Endothelial cell of umbilical vein (primary cell): ENCODE data around the gene SPSB1. TPM values are rescaled to one million over a fixed set of nuclear protein-coding genes. Genes with fewer than 3 reads are reported as not detected.

Experiments
- BruUV-seq: library from RNA; stranded (reverse); fragments of 400-500 nt; replicated peaks from 2 replicates; lab custom pipeline; 2021; lab: Mats Ljungman, UMichigan
- CTCF ChIA-PET: fragments of 300-600, 350-600 bp; sonication (Branson Sonifier 250); formaldehyde crosslinking; loops from one replicate; lab custom pipeline; 2021; ENCODE audit warnings: antibody characterized with exemption, inconsistent platforms; lab: Charles Lee
- POLR2A ChIA-PET: fragments of 300-600, 350-600 bp; sonication (Branson Sonifier 250); formaldehyde crosslinking; loops from one replicate; lab custom pipeline; 2021; ENCODE audit warnings: antibody characterized with exemption, inconsistent platforms; lab: Charles Lee
- DNase-seq: peaks from one replicate; pipeline ENCODE4 v3.0.0-alpha.2; 2011; ENCODE audit warnings: low read depth, low spot score
- FAIRE-seq: peaks from 2 replicates; lab custom pipeline; 2011; peaks lifted over from hg19 to GRCh38; lab: Jason Lieb, UNC
- H2AFZ ChIP-seq: 2 replicates; pipeline ENCODE4 v1.6.0; 2012; ENCODE audit warnings: low read depth, low read length, control low read depth, inconsistent platforms
- H3K27ac ChIP-seq: 2 replicates; pipeline ENCODE4 v1.5.1; 2011; ENCODE audit warnings: low read depth, mild to moderate bottlenecking, control low read depth, low read length, moderate library complexity; ENCODE audit not compliant: insufficient read depth
- H3K27me3 ChIP-seq, 2 experiments: 2 replicates each; pipeline versions ENCODE4 v1.6.0 to v1.6.1; 2011; ENCODE audit warnings: low read length in 2 of 2, mixed read lengths in 1 of 2; ENCODE audit not compliant: control insufficient read depth in 2 of 2, insufficient read depth in 2 of 2
- H3K36me3 ChIP-seq, 2 experiments: 2 replicates in 1 of 2; 3 replicates in 1 of 2; pipeline ENCODE4 v1.5.1; 2011; ENCODE audit warnings: low read length in 2 of 2, mild to moderate bottlenecking in 1 of 2, moderate library complexity in 1 of 2; ENCODE audit not compliant: control insufficient read depth in 2 of 2, insufficient read depth in 2 of 2; ENCODE audit errors: extremely low read depth in 1 of 2
- H3K4me1 ChIP-seq: 3 replicates; pipeline ENCODE4 v1.5.1; 2011; ENCODE audit warnings: mild to moderate bottlenecking, low read length; ENCODE audit not compliant: control insufficient read depth, insufficient read depth; ENCODE audit errors: extremely low read depth
- H3K4me2 ChIP-seq: 2 replicates; pipeline ENCODE4 v1.6.1; 2011; ENCODE audit warnings: low read length, control low read depth, mixed read lengths; ENCODE audit not compliant: insufficient read depth
- H3K4me3 ChIP-seq, 3 experiments: fragments of 200-600 bp in 1 of 3; sonication (generic), shearing (Covaris generic) in 1 of 3; replicated peaks in 1 of 3; 2 replicates each; pipeline ENCODE4 v1.5.1; 2011 to 2016; ENCODE audit warnings: control low read depth in 3 of 3, low read length in 3 of 3, mild to moderate bottlenecking in 2 of 3, inconsistent platforms in 1 of 3, low read depth in 1 of 3, moderate library complexity in 1 of 3; ENCODE audit not compliant: insufficient read depth in 1 of 3
- H3K79me2 ChIP-seq: 2 replicates; pipeline ENCODE4 v1.6.0; 2012; ENCODE audit warnings: low read length, inconsistent platforms; ENCODE audit not compliant: control insufficient read depth, insufficient read depth
- H3K9ac ChIP-seq: replicated peaks from 2 replicates; pipeline ENCODE3; 2011; ENCODE audit warnings: low read length, control low read depth; ENCODE audit not compliant: insufficient read depth; ENCODE audit errors: extremely low read depth
- H3K9me1 ChIP-seq: replicated peaks from 3 replicates; pipeline ENCODE4 v1.6.0; 2011; ENCODE audit warnings: mild to moderate bottlenecking, low read length; ENCODE audit not compliant: control insufficient read depth, insufficient read depth; ENCODE audit errors: extremely low read depth
- H3K9me3 ChIP-seq: replicated peaks from 2 replicates; pipeline ENCODE4 v1.5.1; 2012; ENCODE audit warnings: low read length, inconsistent platforms; ENCODE audit not compliant: control insufficient read depth, insufficient read depth
- H4K20me1 ChIP-seq: replicated peaks from 2 replicates; pipeline ENCODE3; 2011; ENCODE audit warnings: mild to moderate bottlenecking, low read length; ENCODE audit not compliant: control insufficient read depth, insufficient read depth; ENCODE audit errors: extremely low read depth
- EZH2 ChIP-seq: IDR thresholded peaks from 2 replicates; pipeline ENCODE4 v1.6.1; 2012; ENCODE audit warnings: borderline replicate concordance, low read depth, mild to moderate bottlenecking, moderate library complexity, low read length, inconsistent platforms; ENCODE audit not compliant: severe bottlenecking
- FOS ChIP-seq: IDR thresholded peaks from 2 replicates; pipeline ENCODE4 v1.6.1; 2011; ENCODE audit warnings: mild to moderate bottlenecking, low read length, moderate library complexity, borderline replicate concordance; ENCODE audit not compliant: insufficient read depth
- GATA2 ChIP-seq: IDR thresholded peaks from 2 replicates; pipeline ENCODE4 v1.7.0; 2011; ENCODE audit warnings: low read depth, mild to moderate bottlenecking, moderate library complexity, mixed read lengths, low read length; ENCODE audit not compliant: insufficient read length, insufficient read depth
- JUN ChIP-seq: IDR thresholded peaks from 2 replicates; pipeline ENCODE4 v1.6.1; 2011; ENCODE audit warnings: borderline replicate concordance, low read depth; ENCODE audit not compliant: insufficient read length, insufficient read depth
- MYC ChIP-seq: IDR thresholded peaks from one replicate; pipeline ENCODE4 v1.6.1; 2011; ENCODE audit warnings: mild to moderate bottlenecking, low read depth, low read length
- POLR2A ChIP-seq: IDR thresholded peaks from 2 replicates; pipeline ENCODE4 v1.6.1; 2012; ENCODE audit warnings: low read depth, mild to moderate bottlenecking, control low read depth, low read length
- POLR2AphosphoS5 ChIP-seq: IDR thresholded peaks from 2 replicates; pipeline ENCODE4 v1.6.1; 2012; ENCODE audit warnings: low read depth, mild to moderate bottlenecking, control low read depth, low read length, moderate library complexity; ENCODE audit not compliant: insufficient read depth
- dilution Hi-C: fragments of 300-500 bp; cut with MboI; formaldehyde crosslinking; loops from one replicate; pipeline ENCODE4 v1.15.0; 2019; ENCODE audit warnings: low sequenced_read_pairs; ENCODE audit not compliant: extremely low pct_ligation_motif_present
- intact Hi-C: fragments of 100-400 bp; cut with micrococcal nuclease; formaldehyde crosslinking; loops from one replicate; pipeline ENCODE4 v1.10.0; 2022
- polyA plus RNA-seq, 4 experiments: library from polyadenylated mRNA; depleted of rRNA in 3 of 4; stranded (reverse) in 3 of 4; unstranded in 1 of 4; fragments of >200 nt; gene quantifications; 2 replicates each; pipeline versions ENCODE4 v1.2.1 to v1.2.3, GENCODE V29; 2011 to 2012; ENCODE audit warnings: missing spikeins in 1 of 4
- total RNA-seq: library from RNA; stranded (reverse); gene quantifications from 2 replicates; pipeline ENCODE4 v1.2.3, GENCODE V29; 2021
- TF ChIP-seq, protein P1 (sequence below), 2 donors: IDR thresholded peaks; 1 replicate in 1 of 2; 2 replicates in 1 of 2; pipeline ENCODE4 v1.5.1; 2011; ENCODE audit warnings: low read length in 2 of 2, mild to moderate bottlenecking in 2 of 2, moderate library complexity in 2 of 2, control low read depth in 1 of 2, inconsistent platforms in 1 of 2, low read depth in 1 of 2; ENCODE audit not compliant: insufficient read depth in 1 of 2; ENCODE audit errors: extremely low read depth in 1 of 2
- TF ChIP-seq, protein P2 (sequence below): IDR thresholded peaks from 2 replicates; pipeline ENCODE4 v1.6.1; 2011; ENCODE audit not compliant: insufficient read depth, insufficient read length

The SPSB1 gene
- total and polyA plus RNA-seq, 2 donors (not counting 3 experiments of a cell fraction or from before 2014, with no cell fraction given) = 41.9 to 61.2 TPM

DNA sequence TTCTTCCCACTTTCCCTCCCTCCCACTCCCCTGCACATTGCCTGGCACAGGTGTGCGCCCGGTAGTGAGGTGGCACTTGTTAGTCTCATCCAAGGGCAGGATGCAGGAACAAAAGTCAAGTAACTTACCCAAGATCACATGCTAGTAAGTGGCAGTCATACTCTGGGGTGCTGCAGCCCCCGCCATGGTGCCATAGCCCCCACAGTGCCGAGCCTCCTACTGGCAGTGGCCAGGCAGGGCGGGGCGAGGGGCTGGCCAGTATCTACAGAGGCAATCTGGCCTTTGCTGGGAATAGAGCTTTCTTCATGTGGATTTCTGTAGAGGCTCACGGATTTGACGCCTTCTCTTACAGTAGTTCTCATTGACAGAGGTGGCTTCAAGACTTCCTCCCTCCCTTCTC is 31.2 kb upstream of the SPSB1 start:
- no peaks in the 10 kb centered on the region for H3K27me3 ChIP-seq
- H3K36me3 ChIP-seq = peaks cover 0 to 10% of the 10 kb centered on the region in 2 experiments
- no peak overlapping the region for H3K4me3 ChIP-seq
- no peak overlapping the region for H3K9ac ChIP-seq
- no peaks in the 10 kb centered on the region for H3K9me1 ChIP-seq
- H3K79me2 ChIP-seq = peaks cover 21% of the 10 kb centered on the region
- POLR2A ChIA-PET = no interaction called here
- no peak overlapping the region for H3K4me2 ChIP-seq
- TF ChIP-seq FOS (no peak), MYC (no peak), POLR2A (no peak), EZH2 (no peak), JUN (no peak), GATA2 (no peak), POLR2AphosphoS5 (no peak)
- TF ChIP-seq, protein P1, sequence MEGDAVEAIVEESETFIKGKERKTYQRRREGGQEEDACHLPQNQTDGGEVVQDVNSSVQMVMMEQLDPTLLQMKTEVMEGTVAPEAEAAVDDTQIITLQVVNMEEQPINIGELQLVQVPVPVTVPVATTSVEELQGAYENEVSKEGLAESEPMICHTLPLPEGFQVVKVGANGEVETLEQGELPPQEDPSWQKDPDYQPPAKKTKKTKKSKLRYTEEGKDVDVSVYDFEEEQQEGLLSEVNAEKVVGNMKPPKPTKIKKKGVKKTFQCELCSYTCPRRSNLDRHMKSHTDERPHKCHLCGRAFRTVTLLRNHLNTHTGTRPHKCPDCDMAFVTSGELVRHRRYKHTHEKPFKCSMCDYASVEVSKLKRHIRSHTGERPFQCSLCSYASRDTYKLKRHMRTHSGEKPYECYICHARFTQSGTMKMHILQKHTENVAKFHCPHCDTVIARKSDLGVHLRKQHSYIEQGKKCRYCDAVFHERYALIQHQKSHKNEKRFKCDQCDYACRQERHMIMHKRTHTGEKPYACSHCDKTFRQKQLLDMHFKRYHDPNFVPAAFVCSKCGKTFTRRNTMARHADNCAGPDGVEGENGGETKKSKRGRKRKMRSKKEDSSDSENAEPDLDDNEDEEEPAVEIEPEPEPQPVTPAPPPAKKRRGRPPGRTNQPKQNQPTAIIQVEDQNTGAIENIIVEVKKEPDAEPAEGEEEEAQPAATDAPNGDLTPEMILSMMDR (IDR thresholded peaks at IDR 0.05; ENCODE audit: extremely low read depth in 1 of 2, insufficient read depth in 1 of 2, low read depth in 1 of 2, low read length in 2 of 2) = no peak
- TF ChIP-seq, protein P2, sequence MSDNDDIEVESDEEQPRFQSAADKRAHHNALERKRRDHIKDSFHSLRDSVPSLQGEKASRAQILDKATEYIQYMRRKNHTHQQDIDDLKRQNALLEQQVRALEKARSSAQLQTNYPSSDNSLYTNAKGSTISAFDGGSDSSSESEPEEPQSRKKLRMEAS = no peak
- no peak overlapping the region for H3K27ac ChIP-seq
- dilution Hi-C loops = no loop called here
- H3K4me1 ChIP-seq = no peaks in the 10 kb centered on the region
- intact Hi-C loops = no loop called here
- DNase-seq (no peak), FAIRE-seq (no peak)
- no peaks in the 10 kb centered on the region for H3K9me3 ChIP-seq
- CTCF ChIA-PET = interaction anchor here (0.7 to 1.6 kb wide), 3 partner anchors 11 to 229 kb away, joined by 3 to 5 read pairs (median 3); no protein-coding TSS in a partner anchor
- H4K20me1 ChIP-seq = no peaks in the 10 kb centered on the region
- H2AFZ ChIP-seq = no peak overlapping the region
- BruUV-seq = no TSS peak
